ENCODE results near the gene PRPH.
"Not testable (repeated sequence)": the region's sequence is repeated elsewhere in the genome, so short reads cannot be mapped to it uniquely, and the experiment has no call there.

The PRPH gene

DNA sequence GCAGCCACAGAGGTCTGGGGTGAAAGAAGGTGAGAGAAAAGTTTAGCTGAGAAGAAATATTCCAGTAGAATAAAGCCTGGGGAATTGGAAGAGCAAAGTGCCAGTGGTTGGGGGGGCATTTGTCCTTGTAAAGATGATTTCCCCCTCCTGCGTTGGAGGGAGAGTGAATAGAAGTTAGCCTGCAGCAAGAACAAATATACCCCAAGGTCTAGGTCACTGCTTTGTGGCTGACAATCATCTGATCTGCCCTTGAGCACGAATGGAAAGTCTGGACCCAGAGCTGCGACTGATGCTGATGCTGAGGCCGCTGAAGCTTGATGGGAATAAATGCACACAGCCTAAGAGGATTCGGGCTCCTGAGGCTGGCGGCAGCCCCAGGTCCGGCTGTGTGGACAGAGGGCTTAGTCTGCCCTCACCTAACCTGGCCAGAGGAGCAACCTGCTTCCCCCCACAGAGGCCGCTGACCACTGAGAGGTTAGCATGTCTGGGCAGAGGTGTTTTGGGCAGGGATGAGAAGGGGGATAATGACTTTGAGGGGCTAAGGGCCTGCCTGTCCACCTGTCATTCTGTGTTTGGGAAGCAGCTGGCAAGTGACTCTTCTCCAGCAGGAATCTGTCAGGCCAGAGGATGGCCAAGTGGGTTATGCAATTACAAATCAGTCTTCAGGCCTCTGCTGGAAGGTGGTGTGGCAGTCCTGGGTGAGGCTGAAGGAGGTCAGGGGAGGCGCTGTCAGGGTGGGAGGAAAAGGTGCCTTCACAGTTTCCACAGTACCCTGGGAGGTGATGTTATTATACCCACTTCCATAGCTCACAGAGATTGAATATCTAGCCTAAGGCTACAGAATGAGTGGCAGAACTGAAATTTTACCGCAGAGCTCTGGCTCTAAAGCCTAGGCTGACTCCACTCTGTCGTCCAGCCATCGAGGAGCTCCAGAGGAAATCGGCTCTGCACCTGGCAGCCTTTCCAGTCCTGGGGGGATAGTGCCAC lies 18.4 kb upstream of the PRPH start:
- DNase-seq (ENCODE audit: low read depth, low spot score): no peak

DNA sequence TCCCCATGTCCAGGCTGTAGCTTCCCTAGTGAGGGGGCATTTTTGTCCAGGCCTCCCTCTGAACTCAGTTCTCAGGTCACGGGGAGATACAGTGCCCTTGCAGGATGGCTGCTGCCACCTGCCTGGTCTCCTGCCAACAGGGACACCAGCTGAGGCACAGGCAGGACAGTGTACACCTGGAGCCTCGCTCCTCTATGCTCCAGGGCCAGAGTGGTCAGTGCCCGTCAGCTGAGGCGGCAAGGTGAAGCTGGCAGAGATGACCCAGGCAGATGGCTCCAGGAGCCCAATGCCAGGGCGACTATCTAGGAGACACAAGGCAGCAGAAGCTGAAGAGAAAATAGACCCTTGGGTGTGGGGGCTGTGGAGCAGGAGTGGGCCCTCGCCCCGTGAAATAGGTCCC lies 17.5 kb upstream of the PRPH start:
- no peak for DNase-seq (ENCODE audit: low read depth, low spot score)

DNA sequence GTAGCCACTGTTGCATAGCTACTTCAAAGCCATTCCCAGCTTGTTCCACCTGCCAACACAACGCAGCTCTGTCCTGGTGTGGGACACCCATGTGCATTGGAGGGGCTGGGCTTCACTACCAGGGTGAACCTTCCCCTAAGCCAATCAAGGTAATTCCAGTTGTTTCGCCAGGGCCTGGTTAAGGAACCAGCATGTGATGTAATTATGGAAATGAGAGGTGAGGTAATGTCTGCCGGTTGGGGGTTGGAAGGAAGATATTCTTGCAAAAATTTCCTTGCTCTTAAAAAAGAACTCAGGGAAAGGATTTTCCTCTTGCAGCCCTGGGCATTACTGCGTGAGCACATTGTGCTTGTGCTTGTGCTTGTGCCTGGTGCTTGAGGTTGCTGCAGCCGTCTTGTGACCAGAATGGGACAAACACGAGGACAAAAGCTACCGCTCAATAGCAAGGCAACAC lies 15.2 kb upstream of the PRPH start:
- DNase-seq (ENCODE audit: low read depth, low spot score): peak; percentile 71

DNA sequence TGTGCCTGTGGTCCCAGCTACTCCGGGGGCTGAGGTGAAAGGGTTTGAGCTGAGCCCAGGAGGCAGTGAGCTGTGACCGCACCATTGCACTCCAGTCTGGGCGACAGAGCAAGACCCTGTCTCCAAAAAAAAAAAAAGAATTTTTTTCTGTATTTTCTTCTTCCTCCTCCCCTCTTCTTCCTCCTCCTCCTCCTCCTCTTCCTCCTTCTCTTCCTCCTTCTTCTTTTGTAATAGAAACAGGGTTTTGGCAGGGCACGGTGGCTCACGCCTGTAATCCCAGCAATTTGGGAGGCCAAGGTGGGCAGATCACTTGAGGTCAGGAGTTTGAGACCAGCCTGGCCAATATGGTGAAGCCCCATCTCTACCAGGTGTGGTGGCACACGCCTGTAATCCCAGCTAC lies 14.4 kb upstream of the PRPH start:
- not testable (repeated sequence) for DNase-seq (ENCODE audit: low read depth, low spot score)

- no peak for DNase-seq (ENCODE audit: low read depth, low spot score)
These were observed 12.6 kb upstream of the PRPH start for GRCh38 chr12:49282302-49282701.

GRCh38 chr12:49282740-49283375 lies 12.1 kb upstream of the PRPH start:
- DNase-seq (ENCODE audit: low read depth, low spot score): not testable (repeated sequence)

DNA sequence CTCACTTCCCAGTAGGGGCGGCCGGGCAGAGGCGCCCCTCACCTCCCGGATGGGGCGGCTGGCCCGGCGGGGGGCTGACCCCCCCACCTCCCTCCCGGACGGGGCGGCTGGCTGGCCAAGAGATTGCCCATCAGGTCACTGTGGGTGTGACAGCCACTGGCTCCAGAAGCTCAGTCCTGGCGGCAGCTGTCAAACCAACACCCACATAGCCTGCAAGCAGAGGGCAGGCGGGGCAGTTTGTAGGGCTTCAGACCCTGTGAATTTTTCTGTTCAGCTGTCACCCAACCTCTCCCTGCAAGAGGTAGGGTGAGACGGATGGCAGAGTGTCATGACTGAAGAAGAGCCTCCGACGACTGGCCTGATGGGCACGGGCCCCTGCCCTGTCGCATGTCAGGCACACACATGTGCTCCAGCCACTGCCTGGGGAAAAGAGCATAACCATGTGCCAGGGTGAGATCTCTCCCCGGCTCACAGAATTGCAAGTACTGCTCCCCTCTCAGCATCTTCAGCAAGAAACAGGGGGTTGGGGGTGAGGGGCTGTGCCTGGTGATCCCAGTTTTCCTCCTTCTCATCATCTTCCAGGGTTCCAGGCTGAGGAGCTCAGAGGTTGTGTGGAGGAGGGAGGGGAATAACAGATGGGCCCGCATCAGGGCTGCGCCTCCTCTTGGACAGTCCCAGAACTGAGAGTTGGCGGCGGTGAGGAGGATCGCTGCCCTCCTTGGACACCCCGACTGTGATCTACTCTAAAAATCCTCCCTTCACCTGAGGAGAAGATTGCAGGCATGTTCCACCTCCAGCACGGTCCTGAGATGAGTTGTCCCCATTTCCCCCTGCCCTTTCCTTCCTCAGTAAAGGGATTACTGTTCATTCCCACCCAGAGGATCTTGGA lies 11.2 kb upstream of the PRPH start:
- DNase-seq (ENCODE audit: low read depth, low spot score): no peak

DNA sequence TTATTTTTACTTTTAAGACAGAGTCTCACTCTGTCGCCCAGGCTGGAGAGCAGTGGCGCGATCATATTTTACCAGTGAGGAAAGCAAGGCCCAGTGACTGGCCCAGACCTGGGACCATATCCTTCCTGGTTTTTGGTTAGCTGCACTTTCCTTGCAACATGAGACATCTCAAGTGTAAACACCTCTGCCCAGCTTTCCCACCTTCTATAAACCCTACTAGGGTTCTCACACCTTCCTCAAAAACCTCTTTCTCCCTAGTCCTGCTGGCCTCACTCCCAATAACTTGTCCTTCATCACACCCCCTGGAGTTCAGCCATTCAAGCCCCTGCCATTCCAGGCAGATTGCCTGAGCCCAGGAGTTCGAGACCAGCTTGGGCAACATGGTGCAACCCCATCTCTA lies 10.3 kb upstream of the PRPH start:
- DNase-seq (ENCODE audit: low read depth, low spot score): no peak

GRCh38 chr12:49287876-49288275 lies 7.1 kb upstream of the PRPH start:
- DNase-seq (ENCODE audit: low read depth, low spot score): no peak

- peak; percentile 63 for DNase-seq (ENCODE audit: low read depth, low spot score)
These were observed 6.5 kb upstream of the PRPH start for GRCh38 chr12:49288412-49288853.

DNA sequence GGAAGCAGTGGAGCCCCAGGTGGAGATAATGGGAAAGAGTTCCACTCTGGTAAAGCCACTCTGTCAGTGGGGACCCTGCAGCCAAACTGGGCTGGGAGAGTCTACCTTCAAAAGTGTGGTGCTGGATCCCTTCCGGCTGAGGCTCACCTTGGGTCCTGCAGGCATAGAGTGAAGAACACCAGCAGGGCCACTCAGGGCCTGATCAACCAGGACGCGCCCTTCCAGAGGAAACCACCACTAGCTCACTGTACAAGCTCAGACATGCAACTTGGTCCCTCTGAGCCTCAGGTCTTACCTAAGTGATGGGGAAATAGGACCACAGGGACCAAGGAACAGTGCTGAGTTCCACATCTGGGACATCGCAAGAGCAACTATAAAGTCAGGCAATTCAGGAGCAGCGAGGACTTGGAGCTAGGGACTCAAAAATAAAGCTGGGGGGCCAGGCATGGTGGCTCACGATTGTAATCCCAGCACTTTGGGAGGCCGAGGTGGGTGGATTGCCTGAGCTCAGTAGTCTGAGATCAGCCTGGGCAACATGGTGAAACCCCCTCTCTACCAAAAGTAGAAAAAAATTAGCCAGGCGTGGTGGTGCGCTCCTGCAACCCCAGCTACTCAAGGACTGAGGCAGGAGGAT lies 5.9 kb upstream of the PRPH start:
- no peak for DNase-seq (ENCODE audit: low read depth, low spot score)

DNA sequence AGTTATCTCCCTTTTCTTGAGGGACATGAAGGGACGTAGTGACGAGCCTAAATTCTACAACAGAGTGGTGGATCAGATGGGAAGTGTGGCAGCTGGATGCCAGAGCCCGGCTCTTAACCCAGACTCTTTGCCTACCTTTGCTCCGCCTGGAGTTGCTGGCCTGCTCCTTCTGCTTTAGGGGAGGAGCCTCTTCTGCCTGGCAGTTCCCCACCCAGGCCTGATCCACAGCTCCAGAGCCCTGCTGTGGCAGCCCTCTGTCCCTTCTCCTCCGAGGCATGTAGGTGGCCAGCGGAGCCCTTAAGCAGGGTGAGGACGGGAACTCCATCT lies 2.3 kb upstream of the PRPH start:
- DNase-seq (ENCODE audit: low read depth, low spot score): no peak

GRCh38 chr12:49293056-49293956 lies 1.6 kb upstream of the PRPH start:
- DNase-seq (ENCODE audit: low read depth, low spot score): peak; percentile 76

- DNase-seq (ENCODE audit: low read depth, low spot score): no peak
These were observed 702 bp upstream of the PRPH start for GRCh38 chr12:49294086-49294803.

GRCh38 chr12:49294804-49295081 lies 204 bp upstream of the PRPH start:
- DNase-seq (ENCODE audit: low read depth, low spot score): no peak

- DNase-seq (ENCODE audit: low read depth, low spot score): peak; percentile 76
These were observed 1.3 kb downstream of the PRPH start for GRCh38 chr12:49296034-49296835.

- peak; percentile 69 for DNase-seq (ENCODE audit: low read depth, low spot score)
These were observed 2.1 kb downstream of the PRPH start for GRCh38 chr12:49296836-49297694.

DNA sequence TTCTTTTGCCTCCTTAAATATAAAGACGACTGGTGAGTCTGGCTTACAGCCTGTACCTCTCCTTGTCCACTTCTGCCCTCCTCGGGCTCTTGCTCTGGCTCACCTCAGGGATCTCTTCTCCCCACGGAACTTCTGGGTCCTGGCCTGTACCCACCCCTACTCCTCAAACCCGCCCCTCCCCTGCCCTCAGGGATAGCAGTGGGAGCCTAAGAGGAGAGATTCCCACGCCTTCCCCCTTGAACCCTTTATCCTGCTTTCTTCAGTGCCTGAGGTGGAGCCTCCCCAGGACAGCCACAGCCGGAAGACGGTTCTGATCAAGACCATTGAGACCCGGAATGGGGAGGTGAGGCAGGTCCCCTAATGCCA lies 2.7 kb downstream of the PRPH start:
- DNase-seq (ENCODE audit: low read depth, low spot score): peak; percentile 3

Measured in ELF-1 (cell line).